ENCODE results near the gene CMTM1.
"Not testable (repeated sequence)": the region's sequence is repeated elsewhere in the genome, so short reads cannot be mapped to it uniquely, and the experiment has no call there.

The CMTM1 gene

GRCh38 chr16:66594739-66595138 is 28.5 kb downstream of the CMTM1 start:
- DNase-seq: no peak

- not testable (repeated sequence) for DNase-seq
Measured at GRCh38 chr16:66596559-66596958, 30.3 kb downstream of the CMTM1 start.

- no peak for DNase-seq
Measured at GRCh38 chr16:66596986-66597848, 31.0 kb downstream of the CMTM1 start.

- DNase-seq: no peak
Measured at GRCh38 chr16:66598111-66598510, 31.9 kb downstream of the CMTM1 start.

- no peak for DNase-seq
Measured at GRCh38 chr16:66599726-66600125, 33.5 kb downstream of the CMTM1 start.

- no peak for DNase-seq
Measured at GRCh38 chr16:66600477-66600876, 34.2 kb downstream of the CMTM1 start.

- DNase-seq: no peak
Measured at GRCh38 chr16:66601471-66601870, 35.2 kb downstream of the CMTM1 start.

GRCh38 chr16:66603537-66604375 is 37.5 kb downstream of the CMTM1 start:
- peak; percentile 62 for DNase-seq

- peak; percentile 84 for DNase-seq
Measured at GRCh38 chr16:66604376-66605176, 38.3 kb downstream of the CMTM1 start, which contains the start of gene CMTM3. Gene CMTM3 (plus strand): TSS chr16:66604704. CDS start chr16:66604806, 102 bp downstream.

- peak; percentile 58 for DNase-seq
Measured at GRCh38 chr16:66605177-66605978, 39.1 kb downstream of the CMTM1 start.

GRCh38 chr16:66605979-66606751 is 39.9 kb downstream of the CMTM1 start:
- DNase-seq: no peak

- DNase-seq: peak; percentile 95
Measured at GRCh38 chr16:66608241-66609138, 42.3 kb downstream of the CMTM1 start.

- no peak for DNase-seq
Measured at GRCh38 chr16:66609139-66609510, 42.9 kb downstream of the CMTM1 start.

GRCh38 chr16:66610111-66610820 is 44.0 kb downstream of the CMTM1 start:
- no peak for DNase-seq

- DNase-seq: not testable (repeated sequence)
Measured at GRCh38 chr16:66611911-66612310, 45.7 kb downstream of the CMTM1 start.

GRCh38 chr16:66612422-66612821 is 46.2 kb downstream of the CMTM1 start:
- DNase-seq: no peak

- no peak for DNase-seq
Measured at GRCh38 chr16:66614161-66614802, 48.0 kb downstream of the CMTM1 start.

- DNase-seq: no peak
Measured at GRCh38 chr16:66616169-66616568, 49.9 kb downstream of the CMTM1 start.

- no peak for DNase-seq
Measured at GRCh38 chr16:66616592-66616991, 50.4 kb downstream of the CMTM1 start.
